Measurements from ENCODE around the gene LRRC31.
A peak's percentile ranks its signal among the peaks of the same experiment; 100 is the strongest.

Gene LRRC31

DNA sequence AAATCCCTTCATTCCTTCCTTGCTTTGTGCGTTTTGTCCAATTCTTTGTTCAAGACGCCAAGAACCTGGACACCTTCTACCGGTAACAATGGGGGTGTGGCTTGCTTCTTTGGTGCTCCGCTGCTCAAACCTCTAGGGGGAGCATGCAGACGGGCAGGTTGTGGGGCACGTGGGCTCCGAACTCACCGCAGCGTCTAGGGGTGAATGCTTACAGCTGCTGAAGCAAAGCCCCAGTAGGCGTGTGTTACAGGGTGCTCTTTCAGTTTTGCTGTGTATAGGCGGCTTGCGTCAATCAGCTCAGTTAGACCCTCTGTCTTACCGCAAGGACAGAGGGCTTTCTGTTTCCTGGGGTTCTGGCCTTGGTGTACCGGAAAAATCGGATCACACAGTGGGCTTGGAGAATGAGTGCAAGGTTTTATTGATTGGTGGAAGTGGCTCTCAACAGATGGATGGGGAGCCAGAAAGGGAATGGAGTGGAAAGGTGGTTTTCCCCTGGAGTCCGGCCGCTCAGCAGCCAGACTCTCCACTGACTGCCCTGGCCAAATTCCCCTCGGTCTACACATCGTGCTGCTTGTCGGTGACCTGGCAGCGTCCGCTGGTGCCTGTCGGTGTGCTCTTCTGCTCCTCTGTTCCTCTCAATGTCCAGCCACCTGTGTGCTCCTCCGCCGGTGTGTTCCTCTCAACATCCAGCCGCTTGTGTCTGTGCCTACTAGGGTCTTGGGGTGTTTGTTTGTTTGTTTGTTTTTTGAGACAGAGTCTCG, 55.8 kb downstream of the LRRC31 start:
- DNase-seq (ENCODE audit: low read depth in 1 of 2, low spot score in 1 of 2) = peak; percentile 29 to 64

DNA sequence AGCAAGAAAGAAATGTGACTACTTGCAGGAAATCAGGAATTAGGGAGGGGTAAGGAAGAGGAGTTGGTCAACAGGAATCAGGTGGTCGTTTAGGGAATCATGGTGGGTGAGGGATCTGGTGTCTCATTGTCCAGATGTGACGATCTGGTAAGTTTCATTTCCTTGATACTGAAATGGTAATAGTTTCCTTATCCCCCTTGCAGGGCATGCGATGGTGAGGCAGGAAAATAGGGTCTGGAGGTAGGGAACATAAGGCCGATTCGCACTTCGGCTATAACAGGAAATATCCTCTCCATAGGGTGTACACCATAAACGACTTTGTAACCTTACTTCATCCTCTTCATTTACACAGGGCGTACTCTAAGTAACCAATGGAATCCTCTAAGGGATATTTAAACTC, 56.5 kb downstream of the LRRC31 start:
- no peak for DNase-seq (ENCODE audit: low read depth in 1 of 2, low spot score in 1 of 2)

DNA sequence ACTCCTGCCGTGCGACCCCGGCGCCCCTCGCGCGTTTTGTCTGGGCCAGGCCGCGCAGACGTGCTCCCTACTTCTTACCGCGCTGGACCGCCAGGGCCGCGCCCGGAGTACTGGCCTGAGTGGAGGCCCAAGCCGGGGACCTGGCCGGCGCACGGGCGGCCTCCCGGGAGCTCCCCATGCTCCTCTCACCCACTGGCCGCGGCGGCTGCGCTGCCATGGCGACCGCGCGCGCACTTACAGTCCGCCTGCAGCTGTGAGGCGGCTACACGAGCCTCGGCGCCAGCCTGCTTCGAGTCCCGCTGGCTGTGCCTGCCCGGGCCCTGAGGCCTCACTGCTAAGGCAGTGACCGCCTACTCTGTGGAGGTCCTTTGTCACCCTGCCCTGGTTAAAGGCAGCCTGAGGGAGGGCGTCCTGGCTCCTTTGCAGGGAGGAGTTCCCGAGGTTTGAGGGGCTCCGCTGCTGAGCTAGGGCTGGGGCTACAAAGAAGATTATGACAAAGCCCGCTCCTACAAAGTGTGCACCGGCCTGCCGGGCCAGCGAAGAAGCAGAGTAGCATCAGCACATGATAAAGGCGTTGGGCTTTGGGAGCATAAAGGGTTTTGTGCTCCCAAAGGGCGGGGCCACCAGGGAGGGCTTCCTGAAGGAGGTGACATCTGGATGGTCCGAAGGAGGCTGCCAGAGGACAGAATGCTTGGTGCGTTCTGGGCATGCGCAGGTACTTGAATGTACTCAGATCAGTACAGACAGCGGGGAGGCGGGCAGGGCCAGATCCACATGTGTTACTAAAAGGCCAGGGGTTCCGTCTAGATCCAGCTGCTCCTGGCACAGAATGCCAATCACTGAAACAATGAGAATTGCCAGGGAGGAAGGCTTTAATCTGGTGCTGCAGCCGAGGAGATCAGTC, 57.2 kb downstream of the LRRC31 start, which contains the start of the genes LRRC34 and LRRIQ4:
Gene LRRC34 (minus strand): TSS at position 573 of the 904 bp plus-strand sequence. CDS start 356 bp downstream, at position 217.
Gene LRRIQ4 (plus strand): TSS at position 539 of the 904 bp plus-strand sequence. CDS start 9,052 bp downstream, outside the sequence.
- DNase-seq (ENCODE audit: low read depth in 1 of 2, low spot score in 1 of 2) = peak; percentile 27 to 67

DNA sequence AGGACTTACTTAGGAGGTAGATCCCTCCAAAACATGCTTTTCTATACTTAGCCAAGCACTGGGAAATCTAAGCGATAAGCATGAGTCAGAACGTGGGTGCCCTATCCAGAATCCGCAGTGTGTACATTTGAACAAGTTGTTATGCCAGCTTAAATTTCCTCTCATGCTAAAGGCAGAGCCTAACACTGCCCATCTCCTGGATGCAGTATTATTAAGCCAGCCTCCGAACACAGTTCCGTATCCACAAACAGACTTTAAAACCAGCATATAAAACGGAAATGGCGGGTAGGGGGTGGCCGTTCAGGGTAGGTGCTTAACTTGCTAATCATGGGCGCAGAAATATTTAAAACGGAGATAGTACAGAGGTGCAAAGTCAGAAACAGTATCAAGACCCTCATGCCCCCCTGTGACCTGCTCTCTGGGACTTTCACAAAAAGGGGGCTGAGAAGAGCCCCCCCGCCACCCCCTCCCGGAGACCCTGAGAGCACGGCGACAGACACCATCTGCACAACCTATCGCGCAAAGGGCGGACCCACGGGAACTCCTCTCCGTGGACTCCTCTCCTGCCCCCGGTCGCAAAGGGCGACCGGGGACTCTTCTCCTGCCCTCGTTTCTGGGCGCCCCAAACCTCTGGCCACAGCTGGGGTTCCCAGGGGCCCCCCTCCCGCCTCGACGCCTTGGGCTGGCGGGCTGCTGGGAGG, 58.0 kb downstream of the LRRC31 start:
- no peak for DNase-seq (ENCODE audit: low read depth in 1 of 2, low spot score in 1 of 2)

DNA sequence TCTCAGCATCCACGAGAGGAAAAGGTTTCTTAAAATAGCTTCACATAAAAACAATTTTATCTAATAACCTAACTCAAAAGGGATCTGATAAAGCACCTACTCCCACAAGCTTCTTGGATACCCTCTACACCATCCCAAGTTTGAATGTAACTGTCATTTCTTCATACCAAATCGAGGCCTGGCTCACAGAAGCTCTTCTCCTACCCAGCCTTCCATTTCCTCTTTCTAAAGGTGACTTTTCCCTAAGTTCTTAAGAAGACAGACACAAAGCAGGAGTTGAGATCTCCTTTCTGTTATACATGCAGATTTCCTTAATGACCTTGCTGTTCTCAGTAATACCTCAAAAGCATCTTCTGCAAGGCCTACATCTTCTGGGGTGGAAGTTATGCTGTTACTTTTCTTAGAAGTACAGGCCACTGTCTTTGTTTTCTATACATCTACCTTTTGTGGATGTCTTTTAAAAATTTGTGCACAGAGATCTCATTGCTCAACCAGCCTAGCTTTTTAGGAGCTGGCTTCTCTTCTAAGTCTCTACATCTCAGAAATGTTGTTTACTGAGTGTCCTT, 60.4 kb downstream of the LRRC31 start:
- DNase-seq (ENCODE audit: low read depth in 1 of 2, low spot score in 1 of 2) = no peak

DNA sequence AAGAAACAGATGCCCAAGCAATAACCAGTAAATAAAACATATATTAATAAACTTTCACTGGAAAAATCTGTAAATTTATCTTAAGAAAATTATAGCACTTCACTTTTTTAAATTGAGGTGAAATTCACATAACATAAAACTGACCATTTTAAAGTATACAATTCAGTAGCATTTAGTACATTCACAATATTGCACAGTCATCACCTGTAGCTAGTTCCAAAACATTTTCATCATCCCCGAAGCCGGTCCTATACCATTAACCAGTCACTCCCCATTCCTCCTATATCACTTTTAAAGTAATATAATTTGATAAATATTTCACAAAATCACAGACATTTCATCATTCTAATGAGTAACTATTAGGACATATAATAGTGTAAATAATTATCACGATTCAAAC, 65.1 kb downstream of the LRRC31 start:
- no peak for DNase-seq (ENCODE audit: low read depth in 1 of 2, low spot score in 1 of 2)

DNA sequence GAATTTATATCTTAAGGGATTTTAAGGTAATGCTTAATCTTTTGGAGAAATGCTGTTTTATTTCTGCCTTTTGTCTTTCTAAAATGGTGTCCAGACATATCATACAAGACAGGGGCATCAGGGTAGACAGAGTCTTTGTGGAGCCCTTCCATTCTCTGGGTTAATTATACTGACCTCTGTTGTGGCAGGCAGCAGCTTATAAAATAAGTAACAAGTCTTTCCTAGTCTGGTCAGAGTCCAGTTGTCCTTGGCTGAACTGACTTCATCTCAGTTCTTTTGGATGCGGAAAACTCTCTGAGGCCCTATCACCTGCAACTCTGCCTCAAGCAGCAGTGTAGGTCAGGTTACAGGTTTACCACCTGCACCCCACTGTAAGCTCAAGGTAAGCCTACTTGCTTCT, 77.4 kb downstream of the LRRC31 start:
- DNase-seq (ENCODE audit: low read depth in 1 of 2, low spot score in 1 of 2) = no peak

DNA sequence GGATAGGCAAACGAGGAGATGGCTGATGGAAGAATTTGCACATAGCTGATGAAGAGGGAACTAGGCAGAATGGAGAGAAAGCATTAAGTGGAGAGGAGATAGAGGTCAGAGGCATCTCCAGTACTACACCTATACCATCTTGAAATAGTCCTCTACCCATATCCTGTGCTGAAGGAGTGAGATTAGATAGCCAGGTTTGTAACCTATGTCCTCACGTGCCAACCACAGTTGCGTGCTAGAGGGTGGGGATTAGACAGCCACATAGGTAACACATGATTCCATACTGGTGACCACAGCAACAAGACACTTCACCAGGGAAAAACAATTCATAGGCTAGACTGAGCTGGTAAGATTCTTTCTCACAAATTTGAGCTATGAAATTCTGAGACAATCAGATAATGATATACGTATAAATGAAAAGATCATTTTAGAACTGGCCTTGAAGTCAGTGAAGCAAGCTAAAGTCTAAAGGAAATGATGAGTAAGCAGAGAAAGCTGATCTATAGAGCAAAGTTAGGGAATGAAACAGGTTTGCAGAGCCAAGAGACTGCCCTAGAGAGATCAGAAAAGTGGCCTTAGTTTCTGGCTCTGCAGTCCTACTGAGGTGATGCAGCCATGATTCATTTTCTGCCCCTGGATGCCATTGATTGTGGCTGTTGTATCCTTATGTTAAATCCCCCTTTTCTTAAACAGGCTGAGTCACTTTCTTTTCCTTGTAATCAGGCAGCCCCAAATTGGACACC, 78.9 kb downstream of the LRRC31 start:
- DNase-seq (ENCODE audit: low read depth in 1 of 2, low spot score in 1 of 2) = no peak

DNA sequence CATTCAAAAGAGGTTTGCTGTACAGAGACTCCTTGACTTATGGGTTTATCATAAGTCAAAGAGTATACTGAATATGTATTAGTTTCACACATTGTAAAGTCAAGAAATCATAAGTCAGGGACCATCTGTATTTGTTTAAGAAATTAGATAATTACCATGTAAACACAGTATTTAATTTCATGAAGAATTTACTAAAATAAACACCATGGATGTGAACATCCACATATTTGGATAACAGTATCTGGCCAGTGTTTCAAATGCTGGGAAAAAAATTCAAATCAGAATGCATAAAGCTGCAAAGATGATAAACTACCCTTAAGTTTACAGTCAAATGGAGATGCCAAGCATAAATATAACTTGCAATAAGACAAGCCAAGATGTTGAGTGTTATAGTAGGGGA, 79.5 kb downstream of the LRRC31 start:
- no peak for DNase-seq (ENCODE audit: low read depth in 1 of 2, low spot score in 1 of 2)

Measured in activated CD4-positive, alpha-beta T cell treated with anti-CD3 and anti-CD28 coated beads, Interleukin-2, amount 50 U/mL, for 24 hours (primary cell).